Dendritic cell treated with granulocyte-macrophage colony-stimulating factor and Interleukin-4, amounts not matched to agents 40 ng/mL and 50 ng/mL, for 4 days (primary cell): ENCODE results near the gene ARRDC1.
"Not testable (repeated sequence)": the region's sequence is repeated elsewhere in the genome, so short reads cannot be mapped to it uniquely, and the experiment has no call there.

Experiments used
- H3K27ac Mint-ChIP-seq: one replicate; pipeline ENCODE4 v1.8.0; 2022; ENCODE audit warnings: mild to moderate bottlenecking, mixed read lengths
- H3K27me3 Mint-ChIP-seq: one replicate; pipeline ENCODE4 v1.8.0; 2022; ENCODE audit warnings: mild to moderate bottlenecking, mixed read lengths
- H3K36me3 Mint-ChIP-seq: one replicate; pipeline ENCODE4 v1.8.0; 2022; ENCODE audit warnings: low read depth, mixed read lengths
- H3K4me1 Mint-ChIP-seq: one replicate; pipeline ENCODE4 v1.8.0; 2022; ENCODE audit warnings: low read depth, mixed read lengths
- H3K4me3 Mint-ChIP-seq: one replicate; pipeline ENCODE4 v1.8.0; 2022; ENCODE audit warnings: mild to moderate bottlenecking, moderate library complexity, mixed read lengths
- H3K9me3 Mint-ChIP-seq: one replicate; pipeline ENCODE4 v1.8.0; 2022; ENCODE audit warnings: mixed read lengths
- intact Hi-C: fragments of 100-400 bp; cut with micrococcal nuclease; formaldehyde crosslinking; loops from one replicate; pipeline ENCODE4 v1.15.0; 2022

Gene ARRDC1

DNA sequence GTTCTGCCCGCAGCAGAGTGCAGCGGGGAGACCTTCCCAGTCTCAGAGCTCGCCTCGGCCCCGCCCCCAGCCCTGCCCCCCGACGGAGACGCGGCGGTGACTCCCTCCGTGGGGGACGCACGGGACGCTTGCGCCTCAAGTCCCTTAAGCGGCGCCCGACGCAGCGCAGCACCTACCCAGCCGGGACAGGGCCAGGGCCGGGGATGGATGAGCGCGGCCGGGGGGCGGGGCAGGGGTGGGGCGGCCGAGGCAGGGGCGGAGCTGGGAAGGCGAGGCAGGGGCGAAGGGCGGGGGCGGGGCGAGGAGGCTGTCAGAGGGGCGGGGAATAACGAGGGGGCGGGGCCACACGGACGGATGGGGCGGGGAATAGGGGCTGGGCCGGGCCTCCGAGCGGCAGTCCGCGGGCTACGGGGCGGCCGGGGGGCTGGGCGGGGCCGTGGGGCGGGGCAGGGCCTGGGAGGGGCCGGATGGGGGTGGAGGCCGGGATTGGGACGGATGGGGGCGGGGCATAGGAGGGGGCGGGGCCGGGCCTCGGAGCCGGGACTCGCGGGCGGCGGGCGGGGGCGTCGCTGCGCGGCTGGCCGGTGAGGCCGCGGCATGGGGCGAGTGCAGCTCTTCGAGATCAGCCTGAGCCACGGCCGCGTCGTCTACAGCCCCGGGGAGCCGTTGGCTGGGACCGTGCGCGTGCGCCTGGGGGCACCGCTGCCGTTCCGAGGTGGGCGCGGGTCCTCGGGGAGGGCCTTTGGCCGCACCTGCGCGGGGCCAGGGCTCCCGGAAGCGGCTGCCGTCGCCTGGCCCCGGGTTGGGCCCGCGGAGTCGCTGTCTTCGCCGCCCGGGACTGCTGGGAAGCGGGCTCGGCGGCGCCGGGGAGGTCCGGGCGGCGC lies at the start of gene ARRDC1:
Gene ARRDC1, plus strand, starts transcription at position 566 of the 884 bp plus-strand sequence. Its CDS starts 32 bp downstream, at position 598.
- Mint-ChIP-seq H3K9me3 (no peaks in the 10 kb centered on the region), H3K27me3 (no peaks in the 10 kb centered on the region), H3K36me3 (peaks cover 18% of the 10 kb centered on the region), H3K27ac (peak within 1 kb of the TSS; percentile 90), H3K4me1 (peaks cover 65% of the 10 kb centered on the region), H3K4me3 (peak within 1 kb of the TSS; percentile 73)
- intact Hi-C loops: loop anchor here (1.0 kb wide), 1 partner anchor 15 kb away; the partner anchor contains the start of gene ZMYND19

DNA sequence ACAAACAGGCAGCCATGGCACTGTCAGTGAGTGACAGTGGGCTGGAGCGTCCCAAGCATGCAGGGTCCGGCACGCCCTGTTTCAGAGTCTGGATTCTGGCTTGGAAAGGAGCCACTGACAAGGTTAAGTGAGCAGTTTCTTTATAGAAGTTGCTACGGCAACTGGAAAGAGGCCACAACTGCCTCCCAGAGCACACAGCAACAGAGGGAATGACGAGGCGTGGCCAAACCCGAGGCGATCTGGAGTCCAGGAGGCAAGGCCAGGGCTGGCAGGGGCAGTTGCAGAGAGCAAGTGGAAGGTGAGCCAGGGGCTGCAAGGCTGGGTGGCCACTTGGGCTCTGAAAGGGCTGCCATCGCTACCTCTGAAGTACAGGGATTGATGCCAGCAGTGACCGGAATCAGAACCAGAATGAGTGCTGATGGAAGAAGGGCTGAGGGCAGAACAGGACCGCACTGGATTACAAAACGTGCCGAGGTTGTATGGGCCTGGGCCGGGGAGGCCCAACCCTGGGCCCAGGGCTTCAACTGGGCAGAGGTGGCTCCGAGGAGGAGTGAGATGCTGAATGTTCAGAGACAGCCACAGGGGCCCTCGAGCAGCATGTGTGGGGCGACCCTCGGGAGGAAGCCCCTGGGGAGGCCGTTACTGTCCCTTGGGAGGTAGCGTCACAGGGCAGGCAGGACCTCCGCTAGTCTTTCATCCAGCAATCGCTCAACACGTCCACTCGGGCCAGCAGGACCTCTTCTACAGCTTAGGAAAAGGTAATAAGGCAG lies 49.2 kb upstream of the ARRDC1 start:
- intact Hi-C loops: no loop called here
- Mint-ChIP-seq H3K9me3 (no peaks in the 10 kb centered on the region), H3K36me3 (peaks cover 81% of the 10 kb centered on the region), H3K27me3 (no peaks in the 10 kb centered on the region), H3K27ac (no peak overlapping the region), H3K4me3 (no peak overlapping the region), H3K4me1 (peaks cover 7% of the 10 kb centered on the region)

DNA sequence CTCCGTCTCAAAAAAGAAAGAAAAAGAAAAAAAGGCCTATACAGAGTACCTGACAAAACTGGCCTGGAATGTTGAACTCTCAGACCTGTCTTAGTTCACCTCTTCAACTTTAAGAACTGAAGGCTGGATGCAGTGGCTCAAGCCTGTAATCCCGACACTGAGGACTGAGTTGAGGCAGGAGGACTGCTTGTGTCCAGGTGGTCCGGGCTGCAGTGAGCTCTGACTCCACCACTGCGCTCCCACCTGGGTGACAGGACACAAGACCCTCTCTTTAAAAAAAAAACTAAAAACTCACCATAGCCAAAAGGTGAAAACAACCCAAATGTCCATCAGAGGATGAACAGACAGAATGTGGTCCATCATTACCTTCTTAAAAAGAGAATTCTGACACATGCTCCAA lies 47.4 kb upstream of the ARRDC1 start:
- H3K4me3 Mint-ChIP-seq: no peak overlapping the region
- no peaks in the 10 kb centered on the region for H3K4me1 Mint-ChIP-seq
- intact Hi-C loops: no loop called here
- peaks cover 86% of the 10 kb centered on the region for H3K36me3 Mint-ChIP-seq
- H3K9me3 Mint-ChIP-seq: no peaks in the 10 kb centered on the region
- H3K27me3 Mint-ChIP-seq: no peaks in the 10 kb centered on the region
- H3K27ac Mint-ChIP-seq: no peak overlapping the region

GRCh38 chr9:137564134-137564533 lies 41.4 kb upstream of the ARRDC1 start:
- intact Hi-C loops: no loop called here
- peaks cover 22% of the 10 kb centered on the region for H3K4me1 Mint-ChIP-seq
- H3K9me3 Mint-ChIP-seq: peaks cover 28% of the 10 kb centered on the region
- peaks cover 68% of the 10 kb centered on the region for H3K36me3 Mint-ChIP-seq
- peaks cover 1% of the 10 kb centered on the region for H3K27me3 Mint-ChIP-seq
- peak overlapping the region; percentile 27 for H3K27ac Mint-ChIP-seq
- H3K4me3 Mint-ChIP-seq: no peak overlapping the region

DNA sequence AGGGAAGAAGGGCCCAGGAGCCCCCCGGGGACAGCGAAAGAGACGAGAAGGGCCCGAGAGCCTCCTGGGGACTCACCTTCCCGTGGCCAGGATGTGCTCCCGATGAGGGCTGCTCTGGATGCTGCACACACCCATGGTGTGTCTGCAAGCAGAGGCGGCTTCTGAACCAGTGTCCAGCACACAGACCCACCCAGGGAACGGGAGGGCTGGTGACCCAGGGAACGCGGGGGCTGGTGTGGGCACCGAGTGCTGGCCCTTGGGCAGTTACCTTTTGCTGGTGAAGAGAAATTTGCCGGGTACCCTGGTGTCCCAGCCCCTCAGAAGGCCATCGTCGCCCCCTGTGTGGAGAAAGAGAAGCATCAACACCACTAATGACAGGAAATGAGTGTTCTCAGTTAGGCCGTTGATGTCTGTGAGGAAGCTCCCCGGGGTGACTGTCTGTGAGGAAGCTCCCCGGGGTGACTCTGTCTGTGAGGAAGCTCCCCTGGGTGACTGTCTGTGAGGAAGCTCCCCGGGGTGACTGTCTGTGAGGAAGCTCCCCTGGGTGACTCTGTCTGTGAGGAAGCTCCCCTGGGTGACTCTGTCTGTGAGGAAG lies 40.6 kb upstream of the ARRDC1 start:
- Mint-ChIP-seq H3K36me3 (peaks cover 68% of the 10 kb centered on the region), H3K4me3 (no peak overlapping the region), H3K27me3 (peaks cover 1% of the 10 kb centered on the region), H3K9me3 (peaks cover 35% of the 10 kb centered on the region), H3K27ac (peak overlapping the region; percentile 27), H3K4me1 (peaks cover 26% of the 10 kb centered on the region)
- intact Hi-C loops: no loop called here

DNA sequence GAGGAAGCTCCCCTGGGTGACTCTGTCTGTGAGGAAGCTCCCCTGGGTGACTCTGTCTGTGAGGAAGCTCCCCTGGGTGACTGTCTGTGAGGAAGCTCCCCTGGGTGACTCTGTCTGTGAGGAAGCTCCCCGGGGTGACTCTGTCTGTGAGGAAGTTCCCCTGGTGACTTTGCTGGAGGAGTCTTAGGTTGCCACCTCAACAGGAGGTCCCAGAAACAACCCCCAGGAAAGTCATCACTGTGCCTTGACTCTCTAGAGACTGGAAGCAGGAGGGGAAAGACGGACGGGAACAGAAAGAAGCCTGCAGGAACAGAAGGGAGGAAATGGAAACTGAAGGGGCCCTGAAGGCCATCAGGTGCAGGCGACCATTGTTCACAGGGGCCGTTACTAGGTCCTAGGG lies 37.0 kb upstream of the ARRDC1 start:
- peak overlapping the region; percentile 28 for H3K27ac Mint-ChIP-seq
- H3K27me3 Mint-ChIP-seq, H3K4me3 Mint-ChIP-seq, intact Hi-C loops: not testable (repeated sequence)
- H3K4me1 Mint-ChIP-seq: peaks cover 24% of the 10 kb centered on the region
- peaks cover 65% of the 10 kb centered on the region for H3K36me3 Mint-ChIP-seq
- H3K9me3 Mint-ChIP-seq: peaks cover 37% of the 10 kb centered on the region

DNA sequence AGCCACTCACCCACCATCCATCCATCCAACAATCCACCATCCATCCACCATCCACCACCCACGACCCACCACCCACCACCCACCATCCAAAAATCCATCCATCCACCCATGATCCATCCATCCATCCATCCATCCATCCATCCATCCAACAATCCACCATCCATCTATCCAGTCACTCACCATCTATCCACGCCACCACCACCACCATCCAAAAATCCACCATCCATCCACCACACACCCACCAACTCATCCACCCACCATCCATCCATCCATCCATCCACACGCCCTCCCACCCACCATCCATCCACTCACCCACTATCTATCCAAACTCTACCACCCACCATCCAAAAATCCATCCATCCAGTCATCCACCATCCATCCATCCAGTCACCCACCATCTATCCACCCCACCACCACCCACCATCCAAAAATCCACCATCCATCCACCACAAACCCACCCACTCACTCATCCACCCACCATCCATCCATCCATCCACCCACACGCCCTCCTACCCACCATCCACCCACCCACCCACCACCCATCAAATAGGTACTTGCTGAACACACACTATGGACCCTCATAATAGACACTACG lies 35.8 kb upstream of the ARRDC1 start:
- no peak overlapping the region for H3K4me3 Mint-ChIP-seq
- H3K27ac Mint-ChIP-seq: no peak overlapping the region
- intact Hi-C loops: no loop called here
- peaks cover 12% of the 10 kb centered on the region for H3K4me1 Mint-ChIP-seq
- H3K27me3 Mint-ChIP-seq: no peaks in the 10 kb centered on the region
- peaks cover 65% of the 10 kb centered on the region for H3K36me3 Mint-ChIP-seq
- H3K9me3 Mint-ChIP-seq: peaks cover 24% of the 10 kb centered on the region

DNA sequence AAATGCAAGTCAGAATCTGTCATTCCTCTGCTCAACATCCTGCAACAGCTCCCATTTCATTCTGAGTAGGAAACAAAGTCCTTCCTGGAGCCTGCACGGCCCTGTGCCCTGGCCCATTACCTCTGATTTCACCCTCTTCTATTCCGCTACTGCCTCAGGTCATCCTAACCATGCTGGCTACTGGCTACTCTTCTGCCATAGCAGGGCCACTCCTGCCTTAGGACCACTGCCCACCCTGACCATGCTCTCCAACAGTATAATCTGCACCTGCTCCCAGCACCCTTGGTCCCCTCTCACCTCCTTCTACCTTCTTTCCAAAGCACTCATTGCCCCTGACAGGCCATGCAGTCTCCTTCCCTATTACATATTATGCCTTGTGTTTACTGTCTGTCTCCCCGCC lies 34.9 kb upstream of the ARRDC1 start:
- H3K36me3 Mint-ChIP-seq: peaks cover 68% of the 10 kb centered on the region
- H3K4me3 Mint-ChIP-seq: no peak overlapping the region
- peaks cover 21% of the 10 kb centered on the region for H3K9me3 Mint-ChIP-seq
- intact Hi-C loops: no loop called here
- H3K27ac Mint-ChIP-seq: no peak overlapping the region
- no peaks in the 10 kb centered on the region for H3K27me3 Mint-ChIP-seq
- peaks cover 19% of the 10 kb centered on the region for H3K4me1 Mint-ChIP-seq

- Mint-ChIP-seq H3K27me3 (no peaks in the 10 kb centered on the region), H3K9me3 (peaks cover 10% of the 10 kb centered on the region), H3K4me1 (peaks cover 42% of the 10 kb centered on the region), H3K36me3 (peaks cover 70% of the 10 kb centered on the region), H3K4me3 (no peak overlapping the region), H3K27ac (no peak overlapping the region)
- intact Hi-C loops: no loop called here
Measured at GRCh38 chr9:137574192-137574591, 31.3 kb upstream of the ARRDC1 start.

DNA sequence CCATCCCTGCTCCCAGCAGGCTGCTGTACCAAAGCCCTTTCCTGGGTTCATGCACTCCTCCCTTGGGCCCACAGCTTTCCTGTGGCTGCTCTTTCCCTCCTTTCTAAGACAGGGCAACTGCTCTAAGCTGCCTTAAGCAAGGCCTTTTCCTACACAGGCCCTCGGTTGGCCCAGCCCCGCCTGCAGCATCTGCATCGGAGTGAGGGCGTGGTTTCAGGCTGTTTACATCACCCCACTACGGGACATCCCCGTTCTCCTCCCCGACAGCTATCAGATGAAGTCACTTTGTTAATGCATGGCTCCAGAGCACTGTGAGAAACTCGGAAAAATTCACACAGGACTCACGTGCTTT lies 30.1 kb upstream of the ARRDC1 start:
- Mint-ChIP-seq H3K4me1 (peaks cover 40% of the 10 kb centered on the region), H3K27me3 (no peaks in the 10 kb centered on the region), H3K4me3 (no peak overlapping the region), H3K9me3 (no peaks in the 10 kb centered on the region), H3K36me3 (peaks cover 59% of the 10 kb centered on the region), H3K27ac (no peak overlapping the region)
- intact Hi-C loops: no loop called here

DNA sequence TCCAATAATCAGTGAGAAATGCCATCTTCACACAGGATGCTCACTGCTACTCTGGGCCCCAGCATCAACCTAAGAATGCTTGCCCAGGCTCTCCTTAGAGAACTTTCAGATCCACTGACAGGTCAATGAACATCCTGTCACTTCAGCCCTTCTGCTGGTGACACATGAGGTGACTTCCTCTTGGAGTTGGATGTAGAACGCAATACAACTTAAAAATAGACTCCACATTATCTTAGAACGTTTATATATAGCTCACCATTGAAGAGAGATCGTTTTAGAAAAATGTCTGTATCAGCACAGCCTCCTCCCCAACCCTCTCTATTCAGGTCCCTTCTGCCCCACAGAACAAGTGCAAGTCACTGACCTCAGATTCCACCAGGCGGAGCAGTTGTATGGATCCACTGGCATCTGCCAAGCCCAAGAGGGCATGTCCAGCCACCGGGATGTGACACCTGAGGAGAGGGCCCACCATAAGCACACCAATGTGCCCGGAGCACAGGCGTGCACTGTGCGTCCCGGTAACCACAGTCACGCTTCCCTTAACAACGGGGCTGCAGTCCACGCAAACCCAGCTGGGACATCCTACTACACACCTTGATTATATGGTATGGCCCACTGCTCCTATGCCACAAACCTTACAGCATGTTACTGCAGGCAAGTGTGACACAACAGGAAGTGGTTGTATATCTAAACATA lies 29.6 kb upstream of the ARRDC1 start:
- no peaks in the 10 kb centered on the region for H3K27me3 Mint-ChIP-seq
- intact Hi-C loops: no loop called here
- H3K36me3 Mint-ChIP-seq: peaks cover 54% of the 10 kb centered on the region
- no peaks in the 10 kb centered on the region for H3K9me3 Mint-ChIP-seq
- H3K4me3 Mint-ChIP-seq: no peak overlapping the region
- peaks cover 40% of the 10 kb centered on the region for H3K4me1 Mint-ChIP-seq
- no peak overlapping the region for H3K27ac Mint-ChIP-seq

- intact Hi-C loops: loop anchor here (2.0 kb wide), 1 partner anchor 40 kb away; the partner anchor contains the start of gene EHMT1
- no peaks in the 10 kb centered on the region for H3K9me3 Mint-ChIP-seq
- peak within 1 kb of the TSS; percentile 83 for H3K4me3 Mint-ChIP-seq
- H3K27me3 Mint-ChIP-seq: no peaks in the 10 kb centered on the region
- peaks cover 60% of the 10 kb centered on the region for H3K36me3 Mint-ChIP-seq
- peaks cover 40% of the 10 kb centered on the region for H3K4me1 Mint-ChIP-seq
- peak within 1 kb of the TSS; percentile 72 for H3K27ac Mint-ChIP-seq
Measured at GRCh38 chr9:137578518-137579258, 26.8 kb upstream of the ARRDC1 start, which contains the start of gene DPH7. TSS of gene DPH7 (minus strand) at chr9:137578925. CDS start at chr9:137578777, 148 bp downstream.

- Mint-ChIP-seq H3K4me3 (peak overlapping the region; percentile 83), H3K27ac (peak overlapping the region; percentile 72), H3K27me3 (no peaks in the 10 kb centered on the region), H3K36me3 (peaks cover 60% of the 10 kb centered on the region), H3K4me1 (peaks cover 40% of the 10 kb centered on the region), H3K9me3 (no peaks in the 10 kb centered on the region)
- intact Hi-C loops: loop anchor here (2.0 kb wide), 1 partner anchor 40 kb away; the partner anchor contains the start of gene EHMT1
Measured at GRCh38 chr9:137579259-137579604, 26.3 kb upstream of the ARRDC1 start.
